OCI-LY7 (cell line): ENCODE measurements around the gene TMEM35B.

Experiments
- EZH2phosphoT487 ChIP-seq: fragments of 200-600 bp; sonication (generic); IDR thresholded peaks from 2 replicates; pipeline ENCODE4 v1.6.1; 2018; ENCODE audit warnings: low read depth, borderline replicate concordance, mild to moderate bottlenecking, mixed run types, antibody characterized with exemption, low read length, moderate library complexity, mixed read lengths
- TF ChIP-seq, protein P1 (sequence below): fragments of 200-600 bp; sonication (generic); conservative IDR thresholded peaks from 2 replicates; pipeline ENCODE4 v1.5.1; 2014; ENCODE audit warnings: mild to moderate bottlenecking, antibody characterized with exemption, low read length, moderate library complexity, mixed read lengths

DNA sequence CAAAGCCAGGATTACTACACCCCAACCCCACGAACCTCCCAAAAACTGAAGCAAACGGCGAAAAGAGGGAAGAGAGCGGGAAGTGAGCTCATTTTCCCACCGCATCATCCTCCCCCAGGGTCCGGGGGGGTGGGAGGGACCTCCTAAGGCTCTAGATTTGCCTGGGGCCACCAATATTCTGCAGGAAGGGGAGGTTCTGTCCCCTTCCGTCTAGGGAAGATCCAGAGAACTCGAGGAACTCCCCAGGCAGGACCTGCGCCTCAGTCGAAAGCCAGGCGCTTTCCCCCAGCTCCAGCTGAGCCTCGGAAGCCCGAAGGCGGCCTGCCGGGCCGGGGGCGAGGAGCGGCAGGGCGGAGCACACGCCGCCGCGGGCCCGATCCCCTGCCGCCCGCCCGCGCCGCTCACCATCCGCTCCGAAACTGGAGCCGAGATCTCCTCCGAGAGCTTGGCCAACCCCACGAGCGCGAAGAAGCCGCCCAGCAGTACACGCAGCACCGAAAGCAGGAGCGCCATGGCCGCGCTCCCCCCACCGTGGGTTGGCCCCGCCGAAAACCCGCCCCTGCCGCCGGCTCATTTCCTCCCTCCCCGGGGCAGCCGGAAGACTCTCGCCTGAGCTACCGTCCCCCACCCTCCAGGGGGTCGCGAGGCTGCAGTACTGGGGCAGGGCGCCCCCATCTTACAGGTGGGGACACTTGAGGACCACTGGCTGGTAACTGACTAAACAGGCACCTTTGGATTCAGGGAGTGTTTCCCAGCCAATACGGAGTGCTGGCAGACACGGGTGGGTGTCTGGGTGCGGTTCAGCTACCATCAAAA is at the start of gene TMEM35B:
- TF ChIP-seq, protein P1, sequence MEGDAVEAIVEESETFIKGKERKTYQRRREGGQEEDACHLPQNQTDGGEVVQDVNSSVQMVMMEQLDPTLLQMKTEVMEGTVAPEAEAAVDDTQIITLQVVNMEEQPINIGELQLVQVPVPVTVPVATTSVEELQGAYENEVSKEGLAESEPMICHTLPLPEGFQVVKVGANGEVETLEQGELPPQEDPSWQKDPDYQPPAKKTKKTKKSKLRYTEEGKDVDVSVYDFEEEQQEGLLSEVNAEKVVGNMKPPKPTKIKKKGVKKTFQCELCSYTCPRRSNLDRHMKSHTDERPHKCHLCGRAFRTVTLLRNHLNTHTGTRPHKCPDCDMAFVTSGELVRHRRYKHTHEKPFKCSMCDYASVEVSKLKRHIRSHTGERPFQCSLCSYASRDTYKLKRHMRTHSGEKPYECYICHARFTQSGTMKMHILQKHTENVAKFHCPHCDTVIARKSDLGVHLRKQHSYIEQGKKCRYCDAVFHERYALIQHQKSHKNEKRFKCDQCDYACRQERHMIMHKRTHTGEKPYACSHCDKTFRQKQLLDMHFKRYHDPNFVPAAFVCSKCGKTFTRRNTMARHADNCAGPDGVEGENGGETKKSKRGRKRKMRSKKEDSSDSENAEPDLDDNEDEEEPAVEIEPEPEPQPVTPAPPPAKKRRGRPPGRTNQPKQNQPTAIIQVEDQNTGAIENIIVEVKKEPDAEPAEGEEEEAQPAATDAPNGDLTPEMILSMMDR = peak; percentile 48
- no peak for TF ChIP-seq EZH2phosphoT487
